Keratinocyte (primary cell): ENCODE results near the gene CCSER1.
A peak's percentile ranks its signal among the peaks of the same experiment; 100 is the strongest.

Source experiments
- CTCF ChIP-seq, 3 experiments: IDR thresholded peaks in 1 of 3; conservative IDR thresholded peaks in 1 of 3; optimal IDR thresholded peaks in 1 of 3; 2 replicates in 2 of 3; 3 replicates in 1 of 3; pipeline versions ENCODE3 to v1.5.1; 2011; ENCODE audit warnings: low read length in 3 of 3, mild to moderate bottlenecking in 3 of 3, moderate library complexity in 2 of 3, control low read depth in 1 of 3, inconsistent platforms in 1 of 3; ENCODE audit not compliant: insufficient read depth in 2 of 3; ENCODE audit errors: extremely low read depth in 1 of 3
- EZH2 ChIP-seq: IDR thresholded peaks from one replicate; pipeline ENCODE4 v1.6.1; 2012; ENCODE audit warnings: inconsistent platforms, mild to moderate bottlenecking, low read length, moderate library complexity

GRCh38 chr4:90120037-90120436 lies 7.2 kb upstream of the CCSER1 start:
- TF ChIP-seq CTCF (optimal IDR thresholded peaks at IDR 0.05 in 1 of 3, IDR thresholded peaks at IDR 0.05 in 1 of 3, conservative IDR thresholded peaks at IDR 0.05 in 1 of 3; ENCODE audit: extremely low read depth in 1 of 3, insufficient read depth in 2 of 3, low read length in 3 of 3) (peak in 1 of 3 experiments; percentile 30), EZH2 (no peak)
